Measurements from ENCODE around the gene ADGRG7. TPM values are rescaled to one million over a fixed set of nuclear protein-coding genes. Genes with fewer than 3 reads are reported as not detected.
A peak's percentile ranks its signal among the peaks of the same experiment; 100 is the strongest.

Gene ADGRG7
- total RNA-seq, 1 donor from 2014 or later: 2.0 TPM

- no peak for DNase-seq (ENCODE audit: low spot score)
Observed at GRCh38 chr3:100702082-100702979, 92.9 kb downstream of the ADGRG7 start.

GRCh38 chr3:100702980-100703345 lies 93.6 kb downstream of the ADGRG7 start:
- DNase-seq (ENCODE audit: low spot score): no peak

GRCh38 chr3:100703865-100704264 lies 94.5 kb downstream of the ADGRG7 start:
- no peak for DNase-seq (ENCODE audit: low spot score)

- DNase-seq (ENCODE audit: low spot score): no peak
Observed at GRCh38 chr3:100706365-100706764, 97.0 kb downstream of the ADGRG7 start.

- DNase-seq (ENCODE audit: low spot score): no peak
Observed at GRCh38 chr3:100708644-100708988, 99.2 kb downstream of the ADGRG7 start.

GRCh38 chr3:100708989-100709841 lies 99.8 kb downstream of the ADGRG7 start, which contains the start of gene TFG:
TFG (plus strand) TSS chr3:100709494; CDS start chr3:100713686, 4,192 bp downstream.
- DNase-seq (ENCODE audit: low spot score): peak; percentile 99

- peak; percentile 13 for DNase-seq (ENCODE audit: low spot score)
Observed at GRCh38 chr3:100709842-100710260, 100.5 kb downstream of the ADGRG7 start.

- DNase-seq (ENCODE audit: low spot score): peak; percentile 33
Observed at GRCh38 chr3:100710261-100710968, 101.0 kb downstream of the ADGRG7 start.

GRCh38 chr3:100715176-100715575 lies 105.8 kb downstream of the ADGRG7 start:
- DNase-seq (ENCODE audit: low spot score): no peak

- DNase-seq (ENCODE audit: low spot score): no peak
Observed at GRCh38 chr3:100717063-100717462, 107.7 kb downstream of the ADGRG7 start.

GRCh38 chr3:100717637-100718487 lies 108.5 kb downstream of the ADGRG7 start:
- no peak for DNase-seq (ENCODE audit: low spot score)

GRCh38 chr3:100719136-100719535 lies 109.7 kb downstream of the ADGRG7 start:
- DNase-seq (ENCODE audit: low spot score): no peak

- DNase-seq (ENCODE audit: low spot score): no peak
Observed at GRCh38 chr3:100720426-100720825, 111.0 kb downstream of the ADGRG7 start.

- DNase-seq (ENCODE audit: low spot score): no peak
Observed at GRCh38 chr3:100725935-100726513, 116.6 kb downstream of the ADGRG7 start.

GRCh38 chr3:100726706-100727105 lies 117.3 kb downstream of the ADGRG7 start:
- no peak for DNase-seq (ENCODE audit: low spot score)

GRCh38 chr3:100730524-100730923 lies 121.1 kb downstream of the ADGRG7 start:
- DNase-seq (ENCODE audit: low spot score): no peak

- no peak for DNase-seq (ENCODE audit: low spot score)
Observed at GRCh38 chr3:100732435-100732834, 123.0 kb downstream of the ADGRG7 start.

- DNase-seq (ENCODE audit: low spot score): no peak
Observed at GRCh38 chr3:100737334-100737733, 127.9 kb downstream of the ADGRG7 start.

- no peak for DNase-seq (ENCODE audit: low spot score)
Observed at GRCh38 chr3:100740207-100740606, 130.8 kb downstream of the ADGRG7 start.

GRCh38 chr3:100743535-100743934 lies 134.1 kb downstream of the ADGRG7 start:
- no peak for DNase-seq (ENCODE audit: low spot score)

- DNase-seq (ENCODE audit: low spot score): no peak
Observed at GRCh38 chr3:100744671-100745070, 135.3 kb downstream of the ADGRG7 start.

Measured in mucosa of gallbladder (tissue), 1 donor.